Measurements from ENCODE around the gene KANTR.

The KANTR gene

GRCh38 chrX:53081925-53082772, 11.8 kb upstream of the KANTR start, which contains the start of gene TSPYL2:
TSPYL2 (plus strand) TSS chrX:53082367; CDS start chrX:53082499, 132 bp downstream.
- peak; percentile 95 for DNase-seq

- no peak for DNase-seq
These were observed 10.9 kb upstream of the KANTR start for GRCh38 chrX:53082773-53083616.

- no peak for DNase-seq
These were observed 9.8 kb upstream of the KANTR start for GRCh38 chrX:53084043-53084570.

- no peak for DNase-seq
These were observed 9.1 kb upstream of the KANTR start for GRCh38 chrX:53084863-53085262.

- no peak for DNase-seq
These were observed 8.2 kb upstream of the KANTR start for GRCh38 chrX:53085661-53086229.

GRCh38 chrX:53086464-53086863, 7.5 kb upstream of the KANTR start:
- DNase-seq = no peak

- DNase-seq = no peak
These were observed 6.5 kb upstream of the KANTR start for GRCh38 chrX:53087388-53087831.

GRCh38 chrX:53088136-53088974, 5.6 kb upstream of the KANTR start:
- peak; percentile 84 for DNase-seq

- peak; percentile 65 for DNase-seq
These were observed 4.6 kb upstream of the KANTR start for GRCh38 chrX:53089224-53089842.

- DNase-seq = no peak
These were observed 4.0 kb upstream of the KANTR start for GRCh38 chrX:53089925-53090324.

- DNase-seq = no peak
These were observed 2.6 kb upstream of the KANTR start for GRCh38 chrX:53091354-53091753.

- DNase-seq = peak; percentile 84
These were observed 726 bp upstream of the KANTR start for GRCh38 chrX:53093177-53093655.

- DNase-seq = no peak
These were observed 602 bp downstream of the KANTR start for GRCh38 chrX:53094582-53094905.

- no peak for DNase-seq
These were observed 1.9 kb downstream of the KANTR start for GRCh38 chrX:53095796-53096195.

- DNase-seq = no peak
These were observed 21.1 kb downstream of the KANTR start for GRCh38 chrX:53114864-53115549.

GRCh38 chrX:53115550-53115874, 21.6 kb downstream of the KANTR start:
- no peak for DNase-seq

- DNase-seq = no peak
These were observed 22.2 kb downstream of the KANTR start for GRCh38 chrX:53116101-53116500.

GRCh38 chrX:53122013-53122412, 28.1 kb downstream of the KANTR start:
- no peak for DNase-seq

- DNase-seq = no peak
These were observed 31.6 kb downstream of the KANTR start for GRCh38 chrX:53125506-53125905.

GRCh38 chrX:53126377-53126776, 32.4 kb downstream of the KANTR start:
- DNase-seq = no peak

- DNase-seq = no peak
These were observed 34.3 kb downstream of the KANTR start for GRCh38 chrX:53128097-53128749.

Data from CD4-positive, alpha-beta T cell treated with Interleukin-17A for 4 hours (primary cell).